H9 (cell line): ENCODE data around the gene MCU. TPM values are rescaled to one million over a fixed set of nuclear protein-coding genes. Genes with fewer than 3 reads are reported as not detected.

Experiments used
- DNase-seq: peaks from one replicate; pipeline ENCODE4 v3.0.0-alpha.2; 2017
- H2AFZ ChIP-seq: one replicate; pipeline ENCODE4 v1.6.1; 2013; ENCODE audit warnings: mild to moderate bottlenecking, low read length, control low read depth, moderate library complexity
- H2AK5ac ChIP-seq: 2 replicates; pipeline ENCODE4 v1.6.1; 2013; ENCODE audit warnings: low read length, control low read depth, mixed read lengths; ENCODE audit not compliant: insufficient read length
- H2BK120ac ChIP-seq: one replicate; pipeline ENCODE4 v1.6.1; 2013; ENCODE audit warnings: low read depth, mild to moderate bottlenecking, low read length, control low read depth, inconsistent platforms; ENCODE audit not compliant: poor library complexity, severe bottlenecking
- H2BK12ac ChIP-seq: 2 replicates; pipeline ENCODE4 v1.6.1; 2013; ENCODE audit warnings: low read length, control low read depth, mixed read lengths, low read depth; ENCODE audit not compliant: insufficient read length
- H2BK15ac ChIP-seq: 2 replicates; pipeline ENCODE4 v1.6.1; 2013; ENCODE audit warnings: low read depth, low read length, control low read depth
- H2BK20ac ChIP-seq: one replicate; pipeline ENCODE4 v1.6.1; 2013; ENCODE audit warnings: low read depth, mild to moderate bottlenecking, low read length, control low read depth, inconsistent platforms; ENCODE audit not compliant: poor library complexity, severe bottlenecking
- H2BK5ac ChIP-seq: 2 replicates; pipeline ENCODE4 v1.6.1; 2013; ENCODE audit warnings: low read length, control low read depth, mixed read lengths; ENCODE audit not compliant: insufficient read length
- H3K14ac ChIP-seq: 2 replicates; pipeline ENCODE4 v1.6.1; 2013; ENCODE audit warnings: low read length, control low read depth; ENCODE audit not compliant: insufficient read depth
- H3K18ac ChIP-seq: 2 replicates; pipeline ENCODE4 v1.6.1; 2013; ENCODE audit warnings: low read depth, mild to moderate bottlenecking, mixed read lengths, low read length, control low read depth; ENCODE audit not compliant: insufficient read length
- H3K23ac ChIP-seq: 2 replicates; pipeline ENCODE4 v1.6.1; 2013; ENCODE audit warnings: low read length, control low read depth, mixed read lengths, low read depth; ENCODE audit not compliant: insufficient read length
- H3K23me2 ChIP-seq: 2 replicates; pipeline ENCODE4 v1.6.1; 2013; ENCODE audit warnings: low read depth, mild to moderate bottlenecking, mixed read lengths, low read length, control low read depth; ENCODE audit not compliant: insufficient read length, poor library complexity, severe bottlenecking
- H3K27ac ChIP-seq: 2 replicates; pipeline ENCODE4 v1.5.1; 2013; ENCODE audit warnings: low read length, control low read depth, mixed read lengths, low read depth; ENCODE audit not compliant: insufficient read length
- H3K27me3 ChIP-seq: 2 replicates; pipeline ENCODE4 v1.6.1; 2013; ENCODE audit warnings: low read length, control low read depth, inconsistent platforms; ENCODE audit not compliant: insufficient read depth
- H3K4ac ChIP-seq: 2 replicates; pipeline ENCODE4 v1.6.1; 2013; ENCODE audit warnings: low read depth, mild to moderate bottlenecking, control low read depth, inconsistent platforms, low read length, moderate library complexity
- H3K4me1 ChIP-seq: 2 replicates; pipeline ENCODE4 v1.6.1; 2013; ENCODE audit warnings: low read length, control low read depth, inconsistent platforms; ENCODE audit not compliant: insufficient read depth
- H3K4me2 ChIP-seq: 2 replicates; pipeline ENCODE4 v1.6.1; 2013; ENCODE audit warnings: low read length, control low read depth, mixed read lengths; ENCODE audit not compliant: insufficient read length, insufficient read depth
- H3K56ac ChIP-seq: 2 replicates; pipeline ENCODE4 v1.6.1; 2013; ENCODE audit warnings: low read depth, mild to moderate bottlenecking, mixed read lengths, low read length, control low read depth; ENCODE audit not compliant: insufficient read length
- H3K79me1 ChIP-seq: 2 replicates; pipeline ENCODE4 v1.6.1; 2013; ENCODE audit warnings: low read depth, mild to moderate bottlenecking, moderate library complexity, low read length, control low read depth, inconsistent platforms; ENCODE audit not compliant: insufficient read depth, poor library complexity, severe bottlenecking
- H3K79me2 ChIP-seq: 2 replicates; pipeline ENCODE4 v1.6.1; 2013; ENCODE audit warnings: low read length, control low read depth, inconsistent platforms; ENCODE audit not compliant: insufficient read depth
- H3K9ac ChIP-seq: 2 replicates; pipeline ENCODE4 v1.6.1; 2013; ENCODE audit warnings: low read length, control low read depth, mixed read lengths; ENCODE audit not compliant: insufficient read length; ENCODE audit errors: extremely low read depth
- H3K9me3 ChIP-seq: one replicate; pipeline ENCODE4 v1.6.1; 2013; ENCODE audit warnings: low read depth, low read length, inconsistent platforms; ENCODE audit not compliant: control insufficient read depth
- H3T11ph ChIP-seq: one replicate; pipeline ENCODE4 v1.6.1; 2013; ENCODE audit warnings: mild to moderate bottlenecking, low read length, control low read depth, inconsistent platforms
- H4K20me1 ChIP-seq: one replicate; pipeline ENCODE4 v1.6.1; 2013; ENCODE audit not compliant: control insufficient read depth, insufficient read length, insufficient read depth
- H4K5ac ChIP-seq: 2 replicates; pipeline ENCODE4 v1.6.1; 2013; ENCODE audit warnings: low read depth, mild to moderate bottlenecking, mixed read lengths, low read length, control low read depth; ENCODE audit not compliant: insufficient read length
- H4K8ac ChIP-seq: replicated peaks from 2 replicates; pipeline ENCODE4 v1.6.1; 2013; ENCODE audit warnings: low read length, control low read depth, mixed read lengths, low read depth; ENCODE audit not compliant: insufficient read length
- H4K91ac ChIP-seq: 2 replicates; pipeline ENCODE4 v1.6.1; 2013; ENCODE audit warnings: low read depth, mild to moderate bottlenecking, moderate library complexity, mixed read lengths, low read length, control low read depth; ENCODE audit not compliant: insufficient read length
- H3K27ac Mint-ChIP-seq, 3 experiments: 2 replicates in 2 of 3; 3 replicates in 1 of 3; pipeline ENCODE4 v1.8.0; 2020 to 2021; ENCODE audit warnings: mixed read lengths in 3 of 3, mild to moderate bottlenecking in 1 of 3, moderate library complexity in 1 of 3
- H3K27me3 Mint-ChIP-seq: 2 replicates; pipeline ENCODE4 v1.8.0; 2021; ENCODE audit warnings: low read depth, mild to moderate bottlenecking, moderate library complexity, mixed read lengths
- H3K36me3 Mint-ChIP-seq, 3 experiments: 2 replicates in 2 of 3; 3 replicates in 1 of 3; pipeline ENCODE4 v1.8.0; 2020 to 2021; ENCODE audit warnings: low read depth in 3 of 3, mixed read lengths in 3 of 3; ENCODE audit not compliant: insufficient read depth in 1 of 3
- H3K4me1 Mint-ChIP-seq, 2 experiments: 2 replicates each; pipeline ENCODE4 v1.8.0; 2020; ENCODE audit warnings: mixed read lengths in 2 of 2
- H3K4me3 Mint-ChIP-seq, 2 experiments: 2 replicates in 1 of 2; 3 replicates in 1 of 2; pipeline ENCODE4 v1.8.0; 2020 to 2021; ENCODE audit warnings: mild to moderate bottlenecking in 2 of 2, mixed read lengths in 2 of 2, moderate library complexity in 1 of 2
- H3K9me3 Mint-ChIP-seq, 2 experiments: 2 replicates in 1 of 2; 3 replicates in 1 of 2; pipeline ENCODE4 v1.8.0; 2020; ENCODE audit warnings: mild to moderate bottlenecking in 2 of 2, mixed read lengths in 2 of 2, moderate library complexity in 1 of 2
- CTCF ChIP-seq: fragments of 200-600 bp; sonication (generic); conservative IDR thresholded peaks from 3 replicates; pipeline ENCODE4 v1.8.0; 2021; ENCODE audit warnings: antibody characterized with exemption, mild to moderate bottlenecking
- WGBS: extraction: QIAGEN DNeasy Blood & Tissue Kit; methylation state at CpG from one replicate; pipeline ENCODE4 v1.1.7; 2013; ENCODE audit warnings: missing lambda C conversion rate, low lambda C conversion rate, mixed read lengths; ENCODE audit not compliant: insufficient read length; ENCODE audit errors: extremely low coverage; 5-methylcytosine and 5-hydroxymethylcytosine counted together
- total RNA-seq: library from RNA; stranded (reverse); gene quantifications from 2 replicates; pipeline ENCODE4 v1.2.1, GENCODE V29; 2021

MCU gene
- total RNA-seq, 1 experiment from 2014 or later = 36.6 TPM

- no peak overlapping the region for H3K4me3 Mint-ChIP-seq
- Histone ChIP-seq H2AFZ (no peak overlapping the region), H3K9ac (no peak overlapping the region)
These were observed 139.9 kb downstream of the MCU start for GRCh38 chr10:72831696-72832409.

More at GRCh38 chr10:72831696-72832409, 139.9 kb downstream of the MCU start:
- Histone ChIP-seq H2AK5ac (no peak overlapping the region), H3K4me2 (no peak overlapping the region), H2BK20ac (no peak overlapping the region), H3K56ac (no peak overlapping the region), H3K9me3 (no peaks in the 10 kb centered on the region), H2BK15ac (no peak overlapping the region), H2BK12ac (no peak overlapping the region), H3K4ac (no peak overlapping the region), H3K27ac (no peak overlapping the region), H4K20me1 (no peaks in the 10 kb centered on the region), H4K5ac (no peak overlapping the region), H3K79me1 (peaks cover 2% of the 10 kb centered on the region), H3K18ac (no peak overlapping the region), H3K27me3 (no peaks in the 10 kb centered on the region), H2BK5ac (no peak overlapping the region), H3K23me2 (no peaks in the 10 kb centered on the region), H3K14ac (no peak overlapping the region), H4K91ac (no peak overlapping the region), H3T11ph (no peak overlapping the region), H4K8ac (no peak overlapping the region), H2BK120ac (no peak overlapping the region), H3K4me1 (no peaks in the 10 kb centered on the region), H3K79me2 (no peaks in the 10 kb centered on the region; the same call in 1 of the 2 replicates), H3K23ac (no peak overlapping the region)
- H3K36me3 Mint-ChIP-seq = no peaks in the 10 kb centered on the region
- H3K4me1 Mint-ChIP-seq = peaks cover 18 to 25% of the 10 kb centered on the region in 2 experiments
- peak overlapping the region in 1 of 3 experiments; percentile 72; a peak in 2 of 7 replicates for H3K27ac Mint-ChIP-seq
- no CpG with 5 or more reads among the region's 8 CpGs for WGBS
- TF ChIP-seq CTCF = no peak
- H3K9me3 Mint-ChIP-seq = no peaks in the 10 kb centered on the region
- no peak for DNase-seq
- no peaks in the 10 kb centered on the region for H3K27me3 Mint-ChIP-seq
